Astrocyte of the hippocampus (primary cell): Measurements from ENCODE around the gene DYNAP.

ENCODE experiments used
- DNase-seq: peaks from one replicate; pipeline ENCODE4 v3.0.0; 2011; ENCODE audit warnings: low read depth, low spot score

The DYNAP gene

GRCh38 chr18:54636217-54636616, 45.2 kb downstream of the DYNAP start:
- no peak for DNase-seq

GRCh38 chr18:54641734-54642133, 50.7 kb downstream of the DYNAP start:
- no peak for DNase-seq

GRCh38 chr18:54647176-54647575, 56.1 kb downstream of the DYNAP start:
- peak; percentile 66 for DNase-seq
